SU-DHL-6 (cell line): ENCODE results near the gene NEBL.

Experiments
- H2AFZ ChIP-seq: fragments of 200-600 bp; sonication (generic); 2 replicates; pipeline ENCODE4 v1.6.1; 2014; ENCODE audit warnings: low read depth, mild to moderate bottlenecking, moderate library complexity, mixed read lengths, antibody characterized with exemption, low read length; ENCODE audit not compliant: severe bottlenecking
- H3F3A ChIP-seq: fragments of 200-600 bp; shearing (Covaris generic); 2 replicates; pipeline ENCODE4 v1.6.0; 2016; ENCODE audit warnings: antibody characterized with exemption, mild to moderate bottlenecking; ENCODE audit not compliant: insufficient read depth
- H3K27ac ChIP-seq: fragments of 200-600 bp; sonication (generic); 2 replicates; pipeline ENCODE4 v1.5.1; 2016; ENCODE audit warnings: low read depth, mild to moderate bottlenecking, low read length, moderate library complexity, mixed read lengths
- H3K27me3 ChIP-seq: fragments of 200-600 bp; sonication (generic), shearing (Covaris generic); 2 replicates; pipeline ENCODE4 v1.6.0; 2014; ENCODE audit warnings: mild to moderate bottlenecking, low read length
- H3K36me3 ChIP-seq: fragments of 200-600 bp; sonication (generic); 2 replicates; pipeline ENCODE4 v1.6.1; 2014; ENCODE audit warnings: mild to moderate bottlenecking, low read length, mixed read lengths
- H3K4me2 ChIP-seq: fragments of 300-600, 200-600 bp; shearing (Covaris generic), sonication (generic); 2 replicates; pipeline ENCODE4 v1.6.0; 2014; ENCODE audit warnings: low read length, low read depth, mild to moderate bottlenecking; ENCODE audit not compliant: poor library complexity, severe bottlenecking
- H3K4me3 ChIP-seq: fragments of 200-600 bp; sonication (generic); 2 replicates; pipeline ENCODE4 v1.5.1; 2014; ENCODE audit warnings: antibody characterized with exemption, low read length, mild to moderate bottlenecking, mixed read lengths; ENCODE audit not compliant: insufficient read depth, poor library complexity, severe bottlenecking
- H3K79me2 ChIP-seq: fragments of 200-600 bp; sonication (generic); 2 replicates; pipeline ENCODE4 v1.6.1; 2014; ENCODE audit warnings: mild to moderate bottlenecking, low read length, moderate library complexity; ENCODE audit not compliant: insufficient read depth
- H3K9ac ChIP-seq: fragments of 200-600 bp; sonication (generic); 2 replicates; pipeline ENCODE4 v1.7.0; 2014; ENCODE audit warnings: mild to moderate bottlenecking, low read length
- H3K9me2 ChIP-seq: fragments of 200-600 bp; sonication (generic); replicated peaks from 2 replicates; pipeline ENCODE4 v1.6.1; 2014; ENCODE audit warnings: low read length; ENCODE audit not compliant: insufficient read depth
- H3K9me3 ChIP-seq: fragments of 200-600 bp; sonication (generic); 2 replicates; pipeline ENCODE4 v1.6.1; 2014; ENCODE audit warnings: low read length, mixed read lengths; ENCODE audit not compliant: insufficient read depth
- H4K20me1 ChIP-seq: fragments of 200-600 bp; sonication (generic); 2 replicates; pipeline ENCODE4 v1.6.1; 2014; ENCODE audit warnings: low read depth, mild to moderate bottlenecking, antibody characterized with exemption, low read length, moderate library complexity, mixed read lengths
- EZH2phosphoT487 ChIP-seq: fragments of 200-600 bp; sonication (generic), shearing (Covaris generic); conservative IDR thresholded peaks from 2 replicates; pipeline ENCODE4 v1.6.1; 2018; ENCODE audit warnings: mild to moderate bottlenecking, antibody characterized with exemption, low read length, moderate library complexity, mixed read lengths
- TF ChIP-seq, protein P1 (sequence below): fragments of 200-600 bp; sonication (generic); IDR thresholded peaks from one replicate; pipeline ENCODE4 v1.5.1; 2017; ENCODE audit warnings: antibody characterized with exemption, mild to moderate bottlenecking, low read length, moderate library complexity; ENCODE audit not compliant: insufficient read depth, poor library complexity, severe bottlenecking

NEBL gene

GRCh38 chr10:20883552-20883951 is 13.6 kb downstream of the NEBL start:
- H3K27me3 ChIP-seq, result no peaks in the 10 kb centered on the region
- H3K9ac ChIP-seq, result no peak overlapping the region
- H3F3A ChIP-seq, result no peaks in the 10 kb centered on the region
- no peaks in the 10 kb centered on the region for H3K9me3 ChIP-seq
- no peaks in the 10 kb centered on the region for H3K9me2 ChIP-seq
- TF ChIP-seq, protein P1, sequence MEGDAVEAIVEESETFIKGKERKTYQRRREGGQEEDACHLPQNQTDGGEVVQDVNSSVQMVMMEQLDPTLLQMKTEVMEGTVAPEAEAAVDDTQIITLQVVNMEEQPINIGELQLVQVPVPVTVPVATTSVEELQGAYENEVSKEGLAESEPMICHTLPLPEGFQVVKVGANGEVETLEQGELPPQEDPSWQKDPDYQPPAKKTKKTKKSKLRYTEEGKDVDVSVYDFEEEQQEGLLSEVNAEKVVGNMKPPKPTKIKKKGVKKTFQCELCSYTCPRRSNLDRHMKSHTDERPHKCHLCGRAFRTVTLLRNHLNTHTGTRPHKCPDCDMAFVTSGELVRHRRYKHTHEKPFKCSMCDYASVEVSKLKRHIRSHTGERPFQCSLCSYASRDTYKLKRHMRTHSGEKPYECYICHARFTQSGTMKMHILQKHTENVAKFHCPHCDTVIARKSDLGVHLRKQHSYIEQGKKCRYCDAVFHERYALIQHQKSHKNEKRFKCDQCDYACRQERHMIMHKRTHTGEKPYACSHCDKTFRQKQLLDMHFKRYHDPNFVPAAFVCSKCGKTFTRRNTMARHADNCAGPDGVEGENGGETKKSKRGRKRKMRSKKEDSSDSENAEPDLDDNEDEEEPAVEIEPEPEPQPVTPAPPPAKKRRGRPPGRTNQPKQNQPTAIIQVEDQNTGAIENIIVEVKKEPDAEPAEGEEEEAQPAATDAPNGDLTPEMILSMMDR, result no peak
- no peak for TF ChIP-seq EZH2phosphoT487
- H4K20me1 ChIP-seq, result no peaks in the 10 kb centered on the region
- no peak overlapping the region for H2AFZ ChIP-seq
- no peak overlapping the region for H3K4me2 ChIP-seq
- no peak overlapping the region for H3K4me3 ChIP-seq
- H3K36me3 ChIP-seq, result no peaks in the 10 kb centered on the region
- H3K27ac ChIP-seq, result no peak overlapping the region
- no peaks in the 10 kb centered on the region for H3K79me2 ChIP-seq

- H2AFZ ChIP-seq, result no peak overlapping the region
- no peaks in the 10 kb centered on the region for H3K9me2 ChIP-seq
- H3K79me2 ChIP-seq, result no peaks in the 10 kb centered on the region
- no peaks in the 10 kb centered on the region for H3K9me3 ChIP-seq
- no peaks in the 10 kb centered on the region for H4K20me1 ChIP-seq
- TF ChIP-seq, protein P1, result no peak
- no peak for TF ChIP-seq EZH2phosphoT487
- H3K27me3 ChIP-seq, result no peaks in the 10 kb centered on the region
- no peak overlapping the region for H3K9ac ChIP-seq
- no peak overlapping the region for H3K4me3 ChIP-seq
- H3K27ac ChIP-seq, result no peak overlapping the region
- no peaks in the 10 kb centered on the region for H3F3A ChIP-seq
- H3K4me2 ChIP-seq, result no peak overlapping the region
- H3K36me3 ChIP-seq, result no peaks in the 10 kb centered on the region
These were observed 15.0 kb downstream of the NEBL start for GRCh38 chr10:20882091-20882490.

DNA sequence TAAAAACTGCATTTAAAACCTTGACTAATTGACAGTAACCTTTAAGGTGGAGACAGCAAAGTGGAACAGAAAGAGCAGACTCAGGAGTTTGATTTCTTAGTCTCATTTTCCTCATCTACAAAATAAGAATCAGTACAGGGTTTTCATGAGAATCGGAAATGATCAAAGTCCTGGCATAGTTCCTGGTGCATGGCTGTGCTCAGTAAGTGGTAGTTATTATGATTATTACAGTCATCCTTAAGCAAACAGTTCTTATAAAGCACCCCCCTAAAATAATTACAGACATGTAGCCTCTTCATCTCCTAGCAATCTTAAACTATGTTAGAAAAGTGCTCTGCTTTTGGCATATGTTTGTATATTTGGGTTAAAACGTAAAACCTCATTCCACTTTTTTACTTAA is 18.0 kb downstream of the NEBL start:
- no peaks in the 10 kb centered on the region for H3K27me3 ChIP-seq
- H3F3A ChIP-seq, result no peaks in the 10 kb centered on the region
- H3K9me2 ChIP-seq, result no peaks in the 10 kb centered on the region
- H3K27ac ChIP-seq, result no peak overlapping the region
- no peaks in the 10 kb centered on the region for H4K20me1 ChIP-seq
- H3K9ac ChIP-seq, result no peak overlapping the region
- no peaks in the 10 kb centered on the region for H3K36me3 ChIP-seq
- H2AFZ ChIP-seq, result no peak overlapping the region
- no peak overlapping the region for H3K4me2 ChIP-seq
- TF ChIP-seq EZH2phosphoT487, result no peak
- TF ChIP-seq, protein P1, result no peak
- no peaks in the 10 kb centered on the region for H3K9me3 ChIP-seq
- no peaks in the 10 kb centered on the region for H3K79me2 ChIP-seq
- H3K4me3 ChIP-seq, result no peak overlapping the region
